Upper lobe of right lung (tissue), 1 donor: ENCODE results near the gene CUX1. TPM values are rescaled to one million over a fixed set of nuclear protein-coding genes. Genes with fewer than 3 reads are reported as not detected.
A peak's percentile ranks its signal among the peaks of the same experiment; 100 is the strongest.

Experiments used
- ATAC-seq: fragments of 200-7000 bp; cut with Tn5 transposase; one replicate; pipeline ENCODE4 v1.9.1; 2020; ENCODE audit warnings: mild to moderate bottlenecking, moderate library complexity
- DNase-seq: peaks from one replicate; pipeline ENCODE4 v3.0.0-alpha.2; 2020
- H3K27ac ChIP-seq: fragments of 200-600 bp; one replicate; pipeline ENCODE4 v1.8.0; 2022
- H3K27me3 ChIP-seq: fragments of 200-600 bp; one replicate; pipeline ENCODE4 v1.8.0; 2022; ENCODE audit warnings: mild to moderate bottlenecking
- H3K36me3 ChIP-seq: fragments of 200-600 bp; one replicate; pipeline ENCODE4 v1.8.0; 2022
- H3K4me1 ChIP-seq: fragments of 200-600 bp; one replicate; pipeline ENCODE4 v1.8.0; 2022
- H3K4me3 ChIP-seq: fragments of 200-600 bp; one replicate; pipeline ENCODE4 v1.8.0; 2022; ENCODE audit warnings: mild to moderate bottlenecking
- H3K9me3 ChIP-seq: fragments of 200-600 bp; one replicate; pipeline ENCODE4 v1.8.0; 2022
- intact Hi-C: fragments of 100-400 bp; cut with DNase I; formaldehyde crosslinking; loops from one replicate; pipeline ENCODE4 v1.11.0; 2022
- total RNA-seq: library from RNA; stranded (reverse); fragmentation: NEBNext Ultra II Directional; extraction: Animal tissue kit (Norgen Biotek cat#: 25700); gene quantifications from one replicate; pipeline ENCODE4 v1.2.1, GENCODE V29; 2021
- TF ChIP-seq, protein P1 (sequence below): fragments of 200-600 bp; IDR thresholded peaks from one replicate; pipeline ENCODE4 v1.8.0; 2022; ENCODE audit warnings: antibody characterized with exemption
- donor health status: DM: no; HTN: yes; CAD: no; lungs with severe emphysema.

The CUX1 gene
- total RNA-seq, 1 donor from 2014 or later = 132 TPM

DNA sequence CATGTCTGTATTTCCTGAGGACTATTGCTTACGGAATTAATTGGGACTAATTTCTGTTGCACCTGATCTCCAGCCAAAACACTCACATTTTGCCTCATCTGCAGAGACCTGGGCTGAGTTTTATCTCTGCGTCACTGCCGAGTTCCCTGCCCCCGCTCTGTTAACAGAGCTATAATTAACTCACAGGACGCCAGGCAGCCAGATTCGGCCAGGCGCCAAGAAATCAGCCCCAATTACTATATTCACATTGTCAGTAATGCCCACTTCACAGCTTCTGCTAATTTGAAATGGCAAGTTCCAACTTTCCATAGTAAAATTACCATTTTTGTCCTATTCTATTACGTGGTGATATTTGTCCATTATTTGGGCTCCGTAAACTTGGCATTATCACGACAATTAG is 130.5 kb downstream of the CUX1 start:
- Histone ChIP-seq H3K9me3 (no peaks in the 10 kb centered on the region), H3K27ac (no peak overlapping the region), H3K4me1 (peaks cover 14% of the 10 kb centered on the region), H3K4me3 (no peak overlapping the region), H3K27me3 (no peaks in the 10 kb centered on the region), H3K36me3 (no peaks in the 10 kb centered on the region)
- DNase-seq (no peak), ATAC-seq (no peak)
- intact Hi-C loops = no loop called here
- TF ChIP-seq, protein P1, sequence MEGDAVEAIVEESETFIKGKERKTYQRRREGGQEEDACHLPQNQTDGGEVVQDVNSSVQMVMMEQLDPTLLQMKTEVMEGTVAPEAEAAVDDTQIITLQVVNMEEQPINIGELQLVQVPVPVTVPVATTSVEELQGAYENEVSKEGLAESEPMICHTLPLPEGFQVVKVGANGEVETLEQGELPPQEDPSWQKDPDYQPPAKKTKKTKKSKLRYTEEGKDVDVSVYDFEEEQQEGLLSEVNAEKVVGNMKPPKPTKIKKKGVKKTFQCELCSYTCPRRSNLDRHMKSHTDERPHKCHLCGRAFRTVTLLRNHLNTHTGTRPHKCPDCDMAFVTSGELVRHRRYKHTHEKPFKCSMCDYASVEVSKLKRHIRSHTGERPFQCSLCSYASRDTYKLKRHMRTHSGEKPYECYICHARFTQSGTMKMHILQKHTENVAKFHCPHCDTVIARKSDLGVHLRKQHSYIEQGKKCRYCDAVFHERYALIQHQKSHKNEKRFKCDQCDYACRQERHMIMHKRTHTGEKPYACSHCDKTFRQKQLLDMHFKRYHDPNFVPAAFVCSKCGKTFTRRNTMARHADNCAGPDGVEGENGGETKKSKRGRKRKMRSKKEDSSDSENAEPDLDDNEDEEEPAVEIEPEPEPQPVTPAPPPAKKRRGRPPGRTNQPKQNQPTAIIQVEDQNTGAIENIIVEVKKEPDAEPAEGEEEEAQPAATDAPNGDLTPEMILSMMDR = no peak

DNA sequence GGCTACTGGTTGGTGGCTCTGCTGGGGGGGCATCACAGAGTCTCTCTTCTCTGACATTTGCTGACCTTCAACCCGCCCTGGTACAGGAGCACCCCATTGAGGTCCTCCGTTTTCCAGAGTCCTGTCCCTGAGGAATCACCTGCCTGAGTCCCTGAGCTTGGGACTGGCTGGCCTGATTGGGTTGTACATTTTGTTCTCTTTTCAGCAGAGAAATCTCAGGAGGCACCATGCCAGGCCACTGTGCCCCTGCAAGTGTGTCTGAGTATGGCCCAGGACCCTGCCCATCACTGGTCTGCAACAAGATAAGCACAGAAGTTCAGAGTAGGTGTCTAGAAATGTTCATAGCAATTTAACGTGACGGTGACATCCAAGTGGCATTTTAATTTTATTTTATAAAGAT is 131.2 kb downstream of the CUX1 start:
- intact Hi-C loops = no loop called here
- H3K36me3 ChIP-seq = no peaks in the 10 kb centered on the region
- H3K27ac ChIP-seq = no peak overlapping the region
- ATAC-seq (no peak), DNase-seq (no peak)
- H3K9me3 ChIP-seq = no peaks in the 10 kb centered on the region
- H3K27me3 ChIP-seq = no peaks in the 10 kb centered on the region
- H3K4me3 ChIP-seq = no peak overlapping the region
- peaks cover 21% of the 10 kb centered on the region for H3K4me1 ChIP-seq
- TF ChIP-seq, protein P1 = no peak

DNA sequence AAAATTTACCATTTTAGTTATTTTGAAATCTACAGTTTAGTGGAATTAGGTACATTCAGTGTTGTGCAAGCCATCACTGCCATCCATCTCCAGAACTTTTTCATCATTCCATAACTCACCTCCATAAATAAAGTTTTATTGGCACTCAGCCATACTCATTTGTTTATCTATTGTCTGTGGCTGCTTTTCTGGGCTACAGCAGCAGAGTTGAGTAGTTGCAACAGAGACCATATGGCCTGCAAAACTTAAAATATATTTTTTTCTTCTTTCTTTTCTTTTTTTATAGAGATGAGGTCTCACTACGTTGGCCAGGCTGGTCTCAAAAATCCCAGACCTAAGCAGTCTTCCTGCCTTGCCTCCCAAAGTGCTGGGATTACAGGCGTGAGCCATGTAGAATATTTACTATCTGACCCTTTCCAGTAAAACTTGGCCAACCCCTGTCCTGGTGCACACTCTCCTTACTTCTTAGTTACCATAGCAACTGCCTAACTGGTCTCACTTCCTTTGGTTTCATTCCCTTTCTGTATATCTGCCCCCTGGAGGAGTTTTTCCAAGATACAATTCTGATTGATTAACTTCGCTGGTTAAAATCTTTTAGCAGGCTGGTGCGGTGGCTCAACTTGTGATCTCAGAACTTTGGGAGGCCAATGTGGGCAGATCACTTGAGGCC is 133.2 kb downstream of the CUX1 start:
- ATAC-seq (no peak), DNase-seq (no peak)
- intact Hi-C loops = no loop called here
- no peak overlapping the region for H3K27ac ChIP-seq
- H3K4me1 ChIP-seq = peaks cover 32% of the 10 kb centered on the region
- H3K9me3 ChIP-seq = no peaks in the 10 kb centered on the region
- H3K36me3 ChIP-seq = no peaks in the 10 kb centered on the region
- no peak overlapping the region for H3K4me3 ChIP-seq
- TF ChIP-seq, protein P1 = no peak
- no peaks in the 10 kb centered on the region for H3K27me3 ChIP-seq

DNA sequence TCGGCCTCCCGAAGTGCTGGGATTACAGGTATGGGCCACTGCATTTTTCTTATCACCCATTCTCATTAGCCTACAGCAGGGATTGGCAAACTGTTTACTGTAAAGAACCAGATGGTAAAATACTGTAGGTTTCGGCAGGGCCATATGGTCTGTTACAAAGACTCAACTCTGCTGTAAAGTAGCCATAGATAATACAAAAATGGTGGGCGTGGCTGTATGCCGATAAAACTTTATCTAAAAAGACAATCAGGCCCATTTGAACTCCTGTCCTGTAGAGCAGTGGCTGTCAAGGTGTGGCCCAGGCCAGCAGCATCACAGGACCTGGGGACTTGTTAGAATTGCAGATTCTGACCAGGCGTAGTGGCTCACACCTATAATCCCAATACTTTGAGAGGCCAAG is 134.3 kb downstream of the CUX1 start:
- Histone ChIP-seq H3K27ac (no peak overlapping the region), H3K27me3 (no peaks in the 10 kb centered on the region), H3K4me1 (peaks cover 32% of the 10 kb centered on the region), H3K36me3 (no peaks in the 10 kb centered on the region), H3K9me3 (no peaks in the 10 kb centered on the region), H3K4me3 (no peak overlapping the region)
- intact Hi-C loops = no loop called here
- DNase-seq (no peak), ATAC-seq (no peak)
- TF ChIP-seq, protein P1 = no peak

DNA sequence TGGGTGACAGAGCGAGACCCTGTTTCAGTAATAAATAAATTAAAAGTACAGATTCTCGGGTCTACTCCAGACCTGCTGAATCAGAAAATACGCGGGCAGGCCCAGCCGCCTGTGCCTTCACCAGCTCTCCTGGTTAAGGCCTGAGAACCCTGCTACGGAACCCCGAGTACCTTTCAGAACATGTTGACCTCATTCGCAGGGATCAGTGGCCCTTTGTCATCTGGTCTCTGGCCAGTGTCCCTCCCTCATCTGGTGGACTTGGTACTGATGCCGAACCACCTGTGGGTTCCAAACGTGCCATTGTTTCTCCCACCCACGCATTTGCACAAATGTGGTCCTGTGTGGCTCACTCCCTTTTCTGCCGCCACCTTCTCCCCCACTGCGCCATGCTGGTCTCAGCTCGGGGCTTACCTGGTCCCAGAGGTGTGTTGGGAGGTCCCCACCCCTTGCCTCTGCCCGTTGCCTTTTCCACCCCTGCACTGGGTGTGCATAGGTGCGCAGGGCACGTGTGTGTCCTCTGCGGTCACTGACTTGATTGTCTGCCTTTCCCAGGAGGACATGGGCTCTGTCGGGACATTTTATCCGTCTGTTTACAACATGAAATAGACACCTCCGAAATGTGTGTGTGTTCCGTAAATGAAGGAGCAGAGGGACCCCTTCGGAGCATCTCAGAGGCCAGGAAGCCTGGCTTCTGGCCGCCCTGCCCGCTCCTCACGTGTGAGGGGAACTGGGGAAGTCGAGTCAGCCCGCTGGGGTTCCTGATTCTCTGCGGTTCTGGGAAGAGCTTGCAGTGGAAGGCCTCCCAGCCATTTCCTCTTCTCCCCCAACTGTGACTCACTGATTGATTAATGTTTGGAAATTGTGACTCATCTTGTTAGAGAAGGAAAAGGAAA is 135.2 kb downstream of the CUX1 start:
- no peaks in the 10 kb centered on the region for H3K27me3 ChIP-seq
- DNase-seq (no peak), ATAC-seq (peak; percentile 53)
- no peak overlapping the region for H3K4me3 ChIP-seq
- TF ChIP-seq, protein P1 = no peak
- no peaks in the 10 kb centered on the region for H3K36me3 ChIP-seq
- intact Hi-C loops = no loop called here
- H3K4me1 ChIP-seq = peaks cover 29% of the 10 kb centered on the region
- no peaks in the 10 kb centered on the region for H3K9me3 ChIP-seq
- peak overlapping the region; percentile 8 for H3K27ac ChIP-seq
